Transverse colon (tissue), 3 donors: ENCODE measurements around the gene SLC50A1.

Experiments used
- EP300 ChIP-seq: sonication (generic); formaldehyde crosslinking; IDR thresholded peaks from one replicate; pipeline ENCODE4 v1.6.1; 2017; ENCODE audit warnings: antibody characterized with exemption, low read depth
- POLR2A ChIP-seq: fragments of 450-650 bp; IDR thresholded peaks from one replicate; pipeline ENCODE4 v1.6.1; 2016; ENCODE audit warnings: antibody characterized with exemption, mild to moderate bottlenecking, moderate library complexity
- TF ChIP-seq, protein P1 (sequence below), 5 experiments: fragments of 200-600 bp in 3 of 5; fragments of 450-650 bp in 2 of 5; sonication (generic) in 3 of 5; IDR thresholded peaks; 1 replicate in 2 of 5; 2 replicates in 3 of 5; pipeline ENCODE4 v1.5.1; 2016 to 2017; ENCODE audit warnings: antibody characterized with exemption in 5 of 5, inconsistent platforms in 3 of 5, mild to moderate bottlenecking in 2 of 5, moderate library complexity in 1 of 5

DNA sequence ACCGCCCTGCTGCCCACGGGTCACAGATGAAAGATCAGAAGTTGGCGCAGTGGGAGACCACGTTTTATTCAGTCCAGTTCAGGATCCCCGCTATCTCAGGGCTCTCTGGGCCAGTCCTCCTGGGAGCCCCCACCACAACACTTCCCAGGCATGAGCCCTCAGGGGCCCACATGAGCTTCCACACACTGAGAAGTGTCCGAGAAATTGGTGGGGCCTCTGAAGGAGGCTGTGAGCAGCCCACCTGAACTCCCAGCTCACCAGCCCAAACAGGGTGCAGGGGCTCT lies 50.1 kb downstream of the SLC50A1 start:
- TF ChIP-seq, protein P1, sequence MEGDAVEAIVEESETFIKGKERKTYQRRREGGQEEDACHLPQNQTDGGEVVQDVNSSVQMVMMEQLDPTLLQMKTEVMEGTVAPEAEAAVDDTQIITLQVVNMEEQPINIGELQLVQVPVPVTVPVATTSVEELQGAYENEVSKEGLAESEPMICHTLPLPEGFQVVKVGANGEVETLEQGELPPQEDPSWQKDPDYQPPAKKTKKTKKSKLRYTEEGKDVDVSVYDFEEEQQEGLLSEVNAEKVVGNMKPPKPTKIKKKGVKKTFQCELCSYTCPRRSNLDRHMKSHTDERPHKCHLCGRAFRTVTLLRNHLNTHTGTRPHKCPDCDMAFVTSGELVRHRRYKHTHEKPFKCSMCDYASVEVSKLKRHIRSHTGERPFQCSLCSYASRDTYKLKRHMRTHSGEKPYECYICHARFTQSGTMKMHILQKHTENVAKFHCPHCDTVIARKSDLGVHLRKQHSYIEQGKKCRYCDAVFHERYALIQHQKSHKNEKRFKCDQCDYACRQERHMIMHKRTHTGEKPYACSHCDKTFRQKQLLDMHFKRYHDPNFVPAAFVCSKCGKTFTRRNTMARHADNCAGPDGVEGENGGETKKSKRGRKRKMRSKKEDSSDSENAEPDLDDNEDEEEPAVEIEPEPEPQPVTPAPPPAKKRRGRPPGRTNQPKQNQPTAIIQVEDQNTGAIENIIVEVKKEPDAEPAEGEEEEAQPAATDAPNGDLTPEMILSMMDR (IDR thresholded peaks at IDR 0.05), result no peak
- no peak for TF ChIP-seq POLR2A
- TF ChIP-seq EP300, result no peak
